PC-3 (cell line): Measurements from ENCODE around the gene RYR2.

Source experiments
- CTCF ChIP-seq: fragments of 300-600 bp; sonication (generic); conservative IDR thresholded peaks from 2 replicates; pipeline ENCODE4 v1.5.1; 2017; ENCODE audit warnings: antibody characterized with exemption, low read depth, mild to moderate bottlenecking, low read length
- EZH2 ChIP-seq: fragments of 300-600 bp; sonication (generic); IDR thresholded peaks from one replicate; pipeline ENCODE4 v1.6.1; 2017; ENCODE audit warnings: antibody characterized with exemption, mild to moderate bottlenecking, low read length; ENCODE audit not compliant: unreplicated experiment
- EZH2phosphoT487 ChIP-seq: fragments of 300-600 bp; sonication (generic); IDR thresholded peaks from 2 replicates; pipeline ENCODE4 v1.6.1; 2018; ENCODE audit warnings: mild to moderate bottlenecking, antibody characterized with exemption, low read length, borderline replicate concordance

- TF ChIP-seq EZH2phosphoT487 (no peak), CTCF (no peak), EZH2 (no peak)
These were observed 596.6 kb downstream of the RYR2 start for GRCh38 chr1:237638555-237638954.
